NCI-H82 (cell line): ENCODE results near the gene CHST6.
"Not testable (repeated sequence)": the region's sequence is repeated elsewhere in the genome, so short reads cannot be mapped to it uniquely, and the experiment has no call there.

Source experiments
- DNase-seq: peaks from one replicate; lab custom pipeline; 2025; lab: John Stamatoyannopoulos, UW

CHST6 gene

GRCh38 chr16:75433732-75434413 is 61.4 kb downstream of the CHST6 start:
- peak; percentile 85 for DNase-seq

- DNase-seq: peak; percentile 97
Observed at GRCh38 chr16:75432828-75433731, 62.2 kb downstream of the CHST6 start, which contains the start of gene CFDP1. TSS of gene CFDP1 (minus strand) at chr16:75433503. CDS start at chr16:75433352, 151 bp downstream.

GRCh38 chr16:75429621-75430403 is 65.4 kb downstream of the CHST6 start:
- DNase-seq: no peak

- DNase-seq: not testable (repeated sequence)
Observed at GRCh38 chr16:75426524-75426923, 68.7 kb downstream of the CHST6 start.

- DNase-seq: not testable (repeated sequence)
Observed at GRCh38 chr16:75424105-75424762, 71.0 kb downstream of the CHST6 start.

GRCh38 chr16:75423723-75424104 is 71.5 kb downstream of the CHST6 start:
- no peak for DNase-seq
